HG03439 (cell line): ENCODE data around the gene EVA1C.
"Not testable (repeated sequence)": the region's sequence is repeated elsewhere in the genome, so short reads cannot be mapped to it uniquely, and the experiment has no call there.

Source experiments
- ATAC-seq: cut with Tn5 transposase; IDR thresholded peaks from one replicate; pipeline ENCODE4 v1.9.1; 2021; ENCODE audit warnings: mild to moderate bottlenecking, moderate library complexity; ENCODE audit not compliant: unreplicated experiment

EVA1C gene

DNA sequence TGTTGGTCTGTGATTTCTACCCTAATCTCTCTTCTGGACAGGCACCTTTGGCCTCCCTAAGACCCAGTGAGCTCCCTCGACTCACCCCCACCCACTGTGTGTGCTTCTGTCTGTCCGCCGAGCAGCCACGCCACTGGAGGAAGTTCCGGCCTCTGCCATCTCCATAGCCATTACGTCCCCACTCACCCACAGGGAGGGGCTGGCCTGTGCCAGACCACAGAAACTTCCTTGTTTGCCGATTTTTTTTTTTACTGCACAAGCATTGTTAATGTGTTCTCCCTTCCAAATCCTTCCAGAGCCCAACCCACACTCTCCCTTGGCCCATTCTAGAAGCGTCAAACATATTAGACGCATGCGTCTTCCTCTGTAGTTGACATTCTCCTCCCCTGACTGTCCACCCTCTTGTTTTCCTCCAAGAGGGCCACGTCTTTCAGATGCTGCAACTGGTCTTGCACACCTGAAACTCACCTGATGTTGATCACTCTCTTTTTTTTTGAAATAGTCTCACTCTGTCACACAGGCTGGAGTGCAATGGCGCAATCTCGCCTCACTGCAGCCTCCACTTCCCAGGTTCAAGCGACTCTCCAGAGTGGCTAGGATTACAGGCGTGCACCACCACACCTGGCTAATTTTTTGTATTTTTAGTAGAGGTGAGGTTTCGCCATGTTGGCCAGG lies 72.3 kb downstream of the EVA1C start:
- no peak for ATAC-seq

DNA sequence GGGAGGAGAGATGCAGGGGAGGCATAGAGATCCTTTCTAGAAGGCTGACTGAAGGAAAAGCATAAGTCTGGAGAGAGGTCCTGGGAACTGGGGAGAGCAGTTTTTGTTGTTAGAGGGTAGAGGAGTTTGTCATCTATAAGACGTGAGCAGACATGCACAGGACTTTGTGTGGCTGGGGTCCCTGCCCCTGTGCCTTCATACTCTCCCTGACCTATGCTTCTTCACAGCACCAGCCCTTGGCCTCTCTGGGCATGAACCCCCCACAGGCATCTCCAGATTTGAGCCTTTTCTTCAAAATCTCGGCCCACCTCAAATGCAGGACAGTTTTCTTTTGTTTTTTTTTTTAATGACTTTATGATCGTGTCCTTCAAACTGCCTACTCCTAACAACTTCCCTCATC lies 79.9 kb downstream of the EVA1C start:
- ATAC-seq: no peak

DNA sequence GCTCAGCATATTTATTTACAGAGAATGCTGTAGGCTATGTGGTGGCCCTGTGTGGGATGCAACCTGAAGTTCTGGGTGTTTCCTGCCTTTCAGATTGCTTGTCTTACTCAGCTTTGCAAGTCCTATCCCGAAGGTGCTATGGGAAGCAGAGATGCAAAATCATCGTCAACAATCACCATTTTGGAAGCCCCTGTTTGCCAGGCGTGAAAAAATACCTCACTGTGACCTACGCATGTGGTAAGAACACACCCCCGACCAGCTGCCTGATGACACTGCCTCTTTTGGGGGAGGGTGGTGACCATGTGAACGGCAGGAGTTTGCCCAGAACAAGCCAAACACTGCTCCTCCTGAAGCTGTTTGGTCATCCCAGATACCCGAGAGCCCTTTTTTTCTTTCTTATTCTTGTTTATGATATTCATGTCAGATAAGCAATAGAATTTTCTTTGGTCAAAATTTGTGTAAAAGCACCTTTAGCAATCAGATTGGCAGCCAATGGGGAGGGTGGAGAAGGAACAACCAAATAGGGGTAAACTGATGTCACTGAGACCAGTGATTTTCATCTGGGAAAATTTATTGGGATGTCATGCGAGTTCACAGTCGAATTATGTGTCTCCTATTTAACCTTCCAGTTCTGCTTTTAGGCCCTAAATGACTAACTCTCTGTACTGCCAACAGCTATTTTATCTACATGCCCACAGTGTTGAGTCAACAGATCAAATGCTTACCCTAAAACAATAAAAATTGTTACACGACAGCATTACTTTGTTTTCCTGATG lies 82.6 kb downstream of the EVA1C start:
- no peak for ATAC-seq

DNA sequence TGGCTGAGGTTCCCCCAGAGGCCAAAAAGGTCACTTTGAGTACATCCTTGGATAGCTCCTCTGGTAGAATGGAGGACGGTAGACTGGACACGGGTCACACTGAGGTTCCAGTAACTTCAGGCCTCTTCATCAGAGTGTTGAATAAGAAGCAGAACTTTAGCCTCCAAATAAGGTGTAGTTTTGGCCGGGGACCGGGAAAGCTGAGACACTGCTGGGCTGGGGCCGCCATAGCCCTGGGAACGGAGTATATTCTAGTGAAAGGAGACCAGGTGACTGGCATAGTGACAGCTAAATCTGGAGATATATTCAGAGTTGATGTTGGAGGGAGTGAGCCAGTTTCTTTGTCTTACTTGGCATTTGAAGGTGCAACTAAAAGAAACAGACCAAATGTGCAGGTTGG lies 84.1 kb downstream of the EVA1C start:
- no peak for ATAC-seq

DNA sequence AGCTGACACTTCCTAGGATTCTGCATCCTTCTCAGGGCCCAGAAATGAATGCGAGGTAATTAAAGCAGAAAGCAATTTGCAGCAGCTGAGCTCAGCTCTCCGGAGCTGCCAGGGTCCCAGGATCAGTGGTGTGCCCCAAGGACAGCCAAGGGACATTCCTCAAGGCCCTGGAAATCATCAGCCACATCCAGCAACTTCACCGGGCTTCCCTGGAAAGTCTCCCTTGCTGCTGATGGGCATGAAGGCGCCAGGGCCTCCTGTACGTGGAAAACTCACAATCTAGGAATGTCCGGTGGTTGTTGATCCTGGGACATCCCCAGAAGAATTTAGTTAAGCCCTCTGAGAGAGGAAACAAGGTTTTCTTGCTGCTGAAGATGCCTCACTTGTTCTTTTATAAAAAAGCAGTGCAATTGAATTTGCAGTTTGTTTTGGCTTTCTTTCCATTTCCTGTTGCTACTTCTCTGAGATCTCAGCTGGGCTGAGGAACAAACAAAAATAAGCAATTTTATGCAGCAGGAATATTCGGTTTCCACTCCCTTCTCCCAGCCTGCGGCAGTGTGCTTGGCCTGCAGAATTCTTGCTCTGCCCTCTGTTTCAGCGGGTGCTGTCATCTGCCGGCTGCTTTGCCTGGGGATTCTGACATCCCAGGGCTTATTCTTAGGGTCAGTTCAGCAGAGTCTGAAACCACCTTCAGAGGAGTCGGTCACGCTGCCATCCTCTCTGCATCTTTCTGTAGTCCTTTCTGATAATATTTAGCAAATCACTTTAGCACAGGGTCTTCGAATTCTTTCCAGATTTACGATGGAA lies 86.9 kb downstream of the EVA1C start:
- ATAC-seq: no peak

DNA sequence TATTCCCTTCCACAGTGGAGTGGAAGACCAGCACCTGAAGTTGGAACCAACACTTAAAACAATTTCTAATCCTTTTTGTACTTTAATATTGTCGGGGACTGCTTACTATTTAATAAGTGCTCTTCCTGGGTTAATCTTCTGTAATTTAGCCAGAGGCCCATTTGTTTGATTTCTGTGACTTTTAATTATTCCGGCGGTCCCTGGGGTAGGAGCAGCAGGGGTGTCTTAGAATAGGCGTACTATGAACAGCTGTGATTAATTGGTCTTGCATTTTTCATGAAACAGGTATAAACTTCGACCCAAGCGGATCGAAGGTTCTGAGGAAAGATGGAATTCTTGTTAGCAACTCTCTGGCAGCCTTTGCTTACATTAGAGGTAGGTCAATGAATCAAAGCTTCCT lies 91.1 kb downstream of the EVA1C start:
- not testable (repeated sequence) for ATAC-seq

DNA sequence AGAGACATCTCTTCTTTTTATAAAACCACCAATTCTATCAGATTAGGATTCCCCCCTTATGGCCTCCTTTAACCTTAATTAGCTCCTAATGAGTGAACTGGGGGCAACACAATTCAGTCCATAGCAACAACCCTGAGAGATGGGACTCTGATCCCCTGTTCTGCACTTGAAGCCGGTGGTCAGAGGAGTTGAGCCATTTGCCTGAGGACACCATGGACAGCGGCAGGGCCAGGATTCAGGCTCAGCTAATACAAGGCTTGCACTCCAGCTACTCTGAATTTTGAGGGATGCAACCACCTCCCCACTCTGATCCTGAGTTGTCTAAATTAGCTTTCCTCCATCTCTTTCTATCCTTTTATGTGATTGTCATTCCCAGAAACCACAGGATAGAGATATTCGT lies 93.3 kb downstream of the EVA1C start:
- ATAC-seq: not testable (repeated sequence)

DNA sequence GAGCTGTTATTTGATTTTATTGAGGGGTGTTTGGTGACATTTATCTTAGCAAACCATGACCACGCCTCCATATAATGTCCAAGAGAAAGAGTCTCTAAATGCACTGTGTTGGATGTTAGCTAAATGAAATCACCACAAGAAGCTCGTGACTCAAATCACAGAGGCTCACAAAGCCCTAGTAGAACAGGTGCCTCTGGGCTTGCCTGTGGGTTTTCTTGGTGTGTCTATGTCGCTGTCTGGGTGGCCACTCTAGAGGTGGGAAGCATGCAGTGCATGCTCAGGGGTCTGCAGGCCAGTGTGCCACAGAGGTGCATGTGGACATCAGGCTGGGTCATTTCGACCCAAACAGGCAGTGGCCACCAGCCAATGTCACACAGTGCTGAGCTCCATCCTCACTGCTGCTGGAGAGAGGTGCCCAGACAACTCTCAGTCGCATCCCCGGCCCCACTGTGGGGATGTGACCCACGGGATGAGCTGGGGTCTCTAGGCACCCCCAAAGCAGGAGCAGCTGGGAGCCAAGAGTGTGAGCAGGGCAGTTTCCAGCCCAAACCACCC lies 94.0 kb downstream of the EVA1C start:
- ATAC-seq: not testable (repeated sequence)

DNA sequence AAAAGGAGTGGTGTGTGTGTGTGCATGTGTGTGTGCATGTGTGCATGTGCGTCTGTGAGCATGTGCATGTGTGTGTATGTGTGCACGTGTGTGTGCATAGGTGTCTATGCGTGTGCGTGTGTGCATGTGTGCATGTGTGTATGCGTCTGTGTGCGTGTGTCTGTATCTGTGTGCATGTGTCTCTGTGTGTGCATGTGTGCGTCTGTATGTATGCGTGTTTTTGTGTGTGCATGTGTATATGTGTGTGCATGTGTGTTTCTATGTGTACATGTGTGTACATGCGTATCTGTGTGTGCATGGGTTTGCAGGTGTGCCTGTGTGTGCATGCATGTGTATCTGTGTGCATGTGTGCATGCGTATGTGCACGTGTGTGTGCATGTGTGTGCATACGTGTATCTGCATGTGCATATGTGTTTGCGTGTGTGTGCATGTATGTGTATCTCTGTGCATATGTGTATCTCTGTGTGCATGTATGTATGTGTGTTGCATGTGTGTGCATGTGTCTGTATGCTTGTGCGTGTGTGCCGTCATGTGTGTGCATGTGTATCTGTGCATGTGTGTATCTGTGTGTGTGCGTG lies 94.9 kb downstream of the EVA1C start:
- no peak for ATAC-seq

DNA sequence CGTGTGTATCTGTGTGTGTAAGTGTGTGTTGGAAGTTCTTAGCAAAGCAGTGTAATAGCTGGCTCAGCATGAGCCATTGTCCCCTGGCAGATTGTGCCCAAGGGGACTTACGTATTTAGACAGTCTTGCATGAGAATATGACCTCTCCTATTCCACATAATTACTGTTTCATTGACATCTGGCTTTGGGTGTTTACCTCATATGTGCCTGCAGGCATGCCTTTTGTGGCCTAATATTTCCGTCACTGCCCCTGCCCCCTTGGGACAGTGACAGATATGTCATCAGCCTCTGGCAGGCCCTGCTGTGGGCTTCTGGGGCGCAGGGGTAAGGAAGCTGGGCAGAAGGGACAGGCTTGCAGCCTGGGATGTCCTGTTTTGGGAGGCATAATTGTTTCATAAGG lies 95.5 kb downstream of the EVA1C start:
- ATAC-seq: not testable (repeated sequence)

DNA sequence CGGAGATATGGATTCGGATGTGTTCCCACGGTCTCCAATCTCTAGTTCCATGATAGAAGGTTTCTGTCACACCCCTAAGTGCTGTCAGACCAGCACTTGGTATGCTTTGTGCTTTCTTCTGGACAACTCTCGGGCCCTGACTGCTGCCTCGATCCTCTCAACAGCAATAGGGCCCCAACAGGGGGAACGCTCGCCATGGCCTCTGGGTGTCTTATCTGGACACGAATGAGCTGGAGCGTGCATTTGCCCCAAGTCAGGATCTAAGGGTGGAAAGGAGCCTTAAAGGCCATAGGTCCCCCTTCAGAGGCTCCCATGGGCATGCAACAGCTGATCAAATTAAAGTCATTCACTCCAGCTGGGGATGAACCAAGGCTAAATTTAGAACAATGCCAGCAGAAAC lies 96.1 kb downstream of the EVA1C start:
- ATAC-seq: no peak

DNA sequence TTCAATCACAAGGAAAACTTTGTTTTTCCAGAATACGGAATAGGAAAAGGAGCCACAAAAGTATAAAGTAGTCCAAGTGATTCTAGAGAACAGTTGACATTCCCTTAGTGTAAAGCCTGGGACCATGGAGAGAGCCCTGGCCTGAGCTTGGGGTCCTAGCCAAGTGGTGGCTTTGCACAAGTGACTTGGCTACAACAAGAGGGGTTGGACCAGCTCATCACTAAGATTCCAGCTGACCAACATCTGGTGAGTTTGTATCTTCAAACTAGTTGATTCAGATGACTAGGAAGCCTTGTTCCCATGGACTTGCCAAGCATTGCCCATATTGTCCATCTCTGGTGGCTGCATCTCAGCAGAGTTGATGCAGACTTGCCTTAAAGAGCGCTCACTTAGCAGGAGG lies 96.5 kb downstream of the EVA1C start:
- ATAC-seq: not testable (repeated sequence)

DNA sequence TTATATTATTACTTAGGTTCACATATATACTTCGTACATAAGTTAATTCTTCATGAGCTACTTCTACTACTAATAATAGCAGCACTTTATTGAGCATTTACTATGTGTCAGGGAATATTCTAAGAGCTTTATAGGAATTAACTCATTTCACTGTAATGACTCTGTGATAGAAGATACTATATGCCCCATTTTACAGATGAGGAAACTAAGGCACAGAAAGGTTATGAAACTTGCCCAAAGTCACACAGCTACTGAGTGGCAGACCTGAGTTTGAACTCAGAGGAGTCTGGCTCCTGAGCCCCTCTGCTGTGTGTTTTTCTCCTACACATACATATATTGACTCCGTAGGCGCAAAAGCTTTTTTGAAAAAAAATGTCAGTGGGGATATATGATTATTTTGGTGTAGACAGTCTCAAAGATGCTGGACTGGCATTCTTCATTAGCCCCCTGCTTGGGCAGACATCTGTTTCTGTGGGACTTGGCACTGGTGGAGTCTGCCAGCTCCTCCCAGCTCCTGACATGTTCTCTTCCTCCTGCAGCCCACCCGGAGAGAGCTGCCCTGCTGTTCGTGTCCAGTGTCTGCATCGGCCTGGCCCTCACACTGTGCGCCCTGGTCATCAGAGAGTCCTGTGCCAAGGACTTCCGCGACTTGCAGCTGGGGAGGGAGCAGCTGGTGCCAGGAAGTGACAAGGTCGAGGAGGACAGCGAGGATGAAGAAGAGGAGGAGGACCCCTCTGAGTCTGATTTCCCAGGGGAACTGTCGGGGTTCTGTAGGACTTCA lies 102.0 kb downstream of the EVA1C start:
- no peak for ATAC-seq

DNA sequence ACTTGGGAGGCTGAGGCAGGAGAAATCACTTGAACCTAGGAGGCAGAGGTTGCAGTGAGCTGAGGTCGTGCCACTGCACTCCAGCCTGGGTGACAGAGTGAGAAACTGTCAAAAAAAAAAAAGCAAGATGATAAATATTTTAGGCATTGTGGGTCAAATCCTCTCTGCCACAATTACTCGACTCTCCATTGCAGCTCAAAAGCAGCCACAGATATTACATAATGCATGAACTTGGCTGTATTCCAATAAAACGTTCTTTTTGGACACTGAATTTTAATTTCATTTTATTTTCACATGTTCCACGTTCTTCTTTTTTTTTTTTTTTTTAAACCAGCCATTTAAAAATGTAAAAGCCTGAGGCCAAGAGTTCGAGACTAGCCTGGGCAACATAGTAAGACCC lies 103.4 kb downstream of the EVA1C start:
- no peak for ATAC-seq

DNA sequence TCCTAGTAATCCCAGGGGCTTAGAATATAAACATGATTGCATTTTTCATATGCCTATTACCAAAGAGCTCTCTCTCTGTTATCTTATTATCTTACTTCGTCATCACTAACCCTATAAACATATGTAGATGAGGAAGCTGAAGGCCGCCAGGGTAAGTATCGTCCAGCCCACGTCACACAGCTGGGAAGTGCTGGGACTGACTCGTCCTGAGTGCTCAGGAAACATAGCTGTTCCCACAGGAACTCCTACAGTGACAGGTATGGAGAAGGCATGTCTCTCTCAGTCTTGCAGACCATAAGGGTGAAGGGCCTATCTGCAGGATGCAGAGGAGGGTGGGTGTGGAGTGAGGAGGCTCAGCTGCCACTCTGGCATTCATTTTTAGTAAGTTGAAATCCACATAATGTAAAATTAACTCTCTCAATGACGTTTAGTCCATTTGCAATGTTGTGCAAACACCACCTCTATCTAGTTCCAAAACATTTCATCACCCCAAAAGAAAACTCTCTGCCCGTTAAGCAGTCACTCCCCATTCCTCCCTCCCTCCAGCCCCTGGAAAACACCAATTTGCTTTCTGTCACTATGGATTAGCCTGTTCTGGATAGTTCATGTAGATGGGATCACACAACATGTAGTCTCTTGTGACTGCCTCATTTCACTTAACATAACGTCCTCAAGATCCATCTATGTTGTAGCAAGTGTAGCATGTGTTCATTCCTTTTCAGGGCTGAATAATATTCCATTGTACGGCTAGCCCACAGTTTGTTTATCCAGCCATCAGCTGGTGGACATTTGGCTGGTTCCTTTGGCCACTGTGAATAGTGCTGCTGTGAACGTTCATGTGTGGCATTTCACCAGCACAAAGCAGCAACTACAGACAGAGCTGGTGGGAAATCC lies 104.5 kb downstream of the EVA1C start:
- ATAC-seq: no peak

DNA sequence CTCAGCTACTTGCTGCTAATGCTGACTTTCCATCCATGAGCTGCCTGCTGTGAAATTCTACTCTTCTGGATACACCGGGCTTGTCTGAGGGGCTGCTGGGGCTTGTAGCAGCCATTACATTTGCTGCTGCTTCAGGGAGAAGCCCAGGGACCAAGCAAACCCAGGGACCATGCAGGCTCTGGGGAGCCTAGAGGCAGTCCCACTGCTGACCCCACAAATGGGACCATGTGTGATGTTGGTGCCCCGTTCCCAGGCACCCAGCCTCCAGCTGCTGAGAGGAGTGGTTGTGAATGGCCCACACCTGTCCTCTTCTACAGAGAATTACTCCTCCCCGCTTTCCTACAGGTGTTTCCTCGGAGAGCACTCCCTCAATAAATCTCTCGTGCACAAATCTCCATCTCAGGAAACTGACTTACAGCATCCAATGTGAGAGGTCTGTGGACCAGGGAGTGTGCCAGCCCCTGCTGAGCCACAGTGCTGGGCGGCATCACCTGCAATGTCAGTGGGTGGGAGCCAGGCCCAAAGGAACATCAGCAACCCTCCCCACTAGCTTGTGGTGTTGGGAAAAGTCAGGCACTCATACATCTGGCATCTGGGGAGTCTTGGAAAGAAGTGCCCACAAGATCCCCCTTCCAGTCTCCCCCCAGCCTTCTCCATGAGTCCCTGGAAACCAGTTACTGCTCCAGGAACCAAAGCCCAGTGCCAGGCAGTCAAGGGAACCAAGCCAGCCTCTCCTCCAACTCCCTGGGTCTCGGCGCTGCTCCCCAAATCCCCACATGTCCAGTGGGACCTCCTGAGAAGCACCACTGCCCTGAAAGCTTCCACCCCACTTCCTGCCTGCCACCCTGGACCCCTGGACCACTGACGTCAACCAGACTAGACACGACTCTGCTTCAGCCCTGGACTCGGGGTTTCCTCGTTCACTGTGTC lies 107.7 kb downstream of the EVA1C start:
- no peak for ATAC-seq

DNA sequence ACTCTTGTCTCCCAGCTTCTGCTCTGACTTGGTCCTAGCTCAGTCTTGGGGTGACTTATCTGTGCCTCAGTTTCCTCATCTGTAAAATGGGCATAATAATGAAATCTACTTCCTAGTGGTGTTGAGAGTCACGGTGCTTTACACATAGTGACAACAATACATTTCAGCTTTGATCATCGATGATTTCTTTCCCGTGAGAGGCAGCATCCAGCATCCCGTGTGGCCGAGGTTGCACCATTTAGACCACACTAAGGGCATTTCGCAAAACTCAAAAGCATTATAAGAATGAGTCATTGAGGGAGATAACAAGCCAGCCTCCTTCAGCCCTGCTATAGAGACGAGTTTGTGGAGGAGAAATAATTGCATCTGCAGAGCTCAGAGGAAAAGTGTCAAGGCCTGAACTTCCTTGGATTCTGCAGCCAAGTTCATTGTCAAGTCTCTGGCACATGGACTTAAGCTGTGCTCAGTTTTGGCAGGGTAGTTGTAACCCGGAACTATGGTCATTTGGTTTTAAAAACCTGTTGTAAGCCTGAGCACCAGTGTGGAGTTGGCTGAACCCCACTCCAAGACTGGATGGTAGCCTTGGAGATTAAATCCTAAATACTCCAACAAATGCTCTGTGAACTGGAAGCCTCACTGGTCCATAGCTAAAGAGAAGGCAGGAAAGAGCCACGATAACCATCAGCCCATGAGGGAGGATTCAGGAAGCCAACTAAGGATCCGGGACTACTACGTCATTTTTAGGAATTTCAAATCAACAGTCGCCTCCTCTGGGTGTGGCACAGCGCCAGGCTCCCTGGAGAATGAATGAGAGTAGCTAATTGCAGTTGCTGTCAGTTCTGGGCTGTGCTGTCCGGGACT lies 108.6 kb downstream of the EVA1C start:
- no peak for ATAC-seq
